NCI-H2081 treated with DMSO at 0.1 percent for 48 hours (cell line): Measurements from ENCODE around the gene TPM2.
"Not testable (repeated sequence)": the region's sequence is repeated elsewhere in the genome, so short reads cannot be mapped to it uniquely, and the experiment has no call there.

Experiments
- DNase-seq: peaks from one replicate; lab custom pipeline; 2025; lab: John Stamatoyannopoulos, UW

TPM2 gene

GRCh38 chr9:35653611-35654010, 36.1 kb downstream of the TPM2 start:
- DNase-seq: no peak

DNA sequence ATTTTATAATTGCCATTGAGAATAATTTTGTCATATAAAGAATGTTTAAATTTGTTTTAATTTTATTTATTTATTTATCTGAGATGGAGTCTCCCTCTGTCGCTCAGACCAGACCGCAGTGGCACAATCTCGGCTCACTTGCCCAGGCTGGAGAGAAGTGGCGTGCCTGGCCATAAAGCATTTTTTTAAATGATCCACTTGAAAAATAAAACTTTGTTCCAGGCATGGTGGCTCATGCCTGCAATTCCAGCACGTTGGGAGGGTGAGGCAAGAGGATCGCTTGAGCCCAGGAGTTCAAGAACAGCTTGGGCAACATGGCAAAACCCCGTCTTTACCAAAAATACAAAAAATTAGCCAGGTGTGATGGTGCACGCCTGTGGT, 36.9 kb downstream of the TPM2 start:
- no peak for DNase-seq

DNA sequence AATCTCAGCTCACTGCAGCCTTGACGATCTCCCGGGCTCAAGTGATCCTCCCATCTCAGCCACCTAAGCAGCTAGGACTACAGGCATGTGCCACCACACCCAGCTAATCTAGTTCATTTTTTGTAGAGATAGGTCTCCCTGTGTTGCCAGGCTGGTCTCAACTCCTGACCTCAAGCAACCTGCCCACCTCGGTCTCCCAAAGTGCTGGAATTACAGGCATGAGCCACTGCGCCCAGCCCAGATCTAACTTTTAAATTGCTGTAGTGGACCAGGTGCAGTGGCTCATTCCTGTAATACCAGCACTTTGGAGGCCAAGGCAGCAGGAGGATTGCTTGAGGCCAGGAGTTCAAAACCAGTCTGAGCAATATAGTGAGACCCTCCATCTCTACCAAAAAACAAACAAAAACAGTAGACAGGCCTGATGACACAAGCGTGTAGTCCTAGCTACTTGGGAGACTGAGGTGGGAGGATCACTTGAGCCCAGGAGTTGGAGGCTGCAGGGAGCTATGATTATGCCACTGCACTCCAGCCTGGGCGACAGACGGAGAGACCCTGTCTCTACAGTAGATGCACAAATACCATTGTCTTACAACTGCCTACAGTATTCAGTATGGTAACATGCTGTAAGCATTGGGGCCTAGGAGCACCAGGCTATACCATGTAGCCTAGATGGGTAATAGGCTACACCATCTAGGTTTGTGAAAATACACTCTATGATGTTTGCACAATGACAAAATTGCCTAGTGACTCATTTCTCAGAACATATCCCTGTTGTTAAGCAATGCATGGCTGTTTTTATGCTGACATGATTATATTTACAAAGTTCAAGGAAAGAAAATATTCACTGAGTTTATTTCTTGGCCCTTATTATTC, 37.5 kb downstream of the TPM2 start:
- DNase-seq: no peak

GRCh38 chr9:35650341-35651158, 39.2 kb downstream of the TPM2 start, which contains the start of gene SIT1:
Gene SIT1 (minus strand): TSS chr9:35650931. CDS start chr9:35650853, 78 bp downstream.
- DNase-seq: no peak

GRCh38 chr9:35649431-35650340, 40.0 kb downstream of the TPM2 start:
- DNase-seq: no peak

DNA sequence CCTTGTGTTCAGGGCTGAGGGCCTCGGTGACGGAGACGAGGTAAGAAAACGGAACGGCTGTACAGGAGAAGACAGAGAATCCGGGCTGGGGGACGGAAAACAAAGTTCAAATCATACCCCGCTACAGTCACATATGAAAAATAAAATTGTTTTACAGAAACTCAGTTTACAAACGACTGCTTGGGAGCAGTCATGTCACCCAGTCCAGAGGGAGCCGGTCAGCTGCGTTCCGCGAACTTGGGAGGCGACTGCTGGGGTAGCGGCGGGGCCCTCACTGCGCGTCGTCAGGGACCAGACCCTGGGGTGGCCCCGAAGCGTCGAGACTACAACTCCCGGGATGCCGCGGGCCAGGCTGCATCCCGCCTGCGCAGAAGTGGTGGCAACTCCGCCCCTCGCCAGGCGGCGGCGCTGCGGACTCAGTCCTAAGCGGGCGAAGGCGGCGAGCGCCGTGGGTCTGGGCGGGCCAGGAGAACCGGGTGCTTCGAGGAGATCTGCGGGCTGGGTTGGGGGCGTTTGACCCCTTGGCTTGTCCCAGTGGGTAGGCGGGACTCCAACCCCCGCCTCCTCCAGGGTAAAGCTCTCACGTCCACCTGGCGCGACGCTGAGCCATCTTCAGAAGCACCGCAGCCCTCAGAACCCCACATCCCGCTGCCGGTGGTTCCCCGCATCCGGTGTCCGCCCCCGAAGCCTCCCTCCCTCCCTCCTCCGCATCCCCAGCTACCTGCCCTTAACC, 43.0 kb downstream of the TPM2 start:
- peak; percentile 58 for DNase-seq

- no peak for DNase-seq
Measured at GRCh38 chr9:35646153-35646532, 43.6 kb downstream of the TPM2 start.

DNA sequence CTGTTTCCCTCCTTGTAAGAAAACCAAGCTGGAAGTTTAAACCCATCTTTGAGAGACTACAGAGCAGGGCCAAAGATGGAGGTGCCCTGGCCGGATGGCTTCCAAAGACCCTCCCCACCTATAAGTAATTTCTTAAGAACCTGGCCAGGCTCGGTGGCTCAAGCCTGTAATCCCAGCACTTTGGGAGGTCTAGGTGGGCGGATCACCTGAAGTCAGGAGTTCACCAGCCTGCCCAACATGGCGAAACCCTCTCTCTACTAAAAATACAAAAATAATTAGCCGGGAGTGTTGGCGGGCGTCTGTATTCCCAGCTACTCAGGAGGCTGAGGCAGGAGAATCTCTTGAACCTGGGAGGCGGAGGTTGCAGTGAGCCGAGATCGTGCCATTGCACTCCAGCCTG, 44.0 kb downstream of the TPM2 start:
- not testable (repeated sequence) for DNase-seq

DNA sequence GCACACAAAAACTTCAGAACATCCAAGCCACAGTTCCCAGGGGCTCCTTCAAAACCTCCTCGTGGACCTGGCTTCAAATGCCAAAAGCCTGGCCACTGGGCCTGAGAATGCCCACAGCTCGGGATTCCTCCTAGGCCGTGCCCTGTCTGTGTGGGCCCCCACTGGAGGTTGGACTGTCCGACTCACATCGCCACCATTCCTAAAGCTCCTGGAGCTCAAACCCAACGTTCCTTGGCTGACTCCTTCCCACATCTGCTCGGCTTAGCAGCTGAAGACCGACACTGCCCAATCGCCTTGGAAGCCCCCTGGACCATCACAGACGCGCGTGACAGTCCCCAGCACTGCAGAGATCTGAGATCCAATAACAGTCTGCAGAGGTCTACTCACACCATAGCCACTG, 46.7 kb downstream of the TPM2 start:
- DNase-seq: no peak

- DNase-seq: not testable (repeated sequence)
Measured at GRCh38 chr9:35641478-35641877, 48.2 kb downstream of the TPM2 start.

GRCh38 chr9:35640431-35640830, 49.3 kb downstream of the TPM2 start:
- not testable (repeated sequence) for DNase-seq

- DNase-seq: no peak
Measured at GRCh38 chr9:35639631-35640030, 50.1 kb downstream of the TPM2 start.

DNA sequence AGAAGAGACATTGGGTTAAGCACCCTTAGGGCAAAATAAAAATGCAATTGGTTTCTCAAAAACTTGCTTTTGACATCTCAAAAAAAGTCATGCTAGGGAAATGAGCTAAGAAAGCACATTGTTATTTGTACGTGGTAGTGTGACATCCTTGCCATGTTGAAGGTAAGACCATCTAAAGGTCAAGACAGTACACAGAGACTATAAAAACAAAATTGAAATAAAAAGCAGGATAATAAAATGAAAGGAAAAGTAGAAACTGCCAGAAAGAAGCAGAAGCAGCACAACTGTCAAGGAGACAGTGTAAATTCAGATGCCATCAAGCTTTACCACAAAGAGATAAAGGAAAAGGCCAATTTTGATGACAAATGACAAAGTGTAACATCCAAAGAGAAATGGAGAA, 50.5 kb downstream of the TPM2 start:
- DNase-seq: not testable (repeated sequence)

DNA sequence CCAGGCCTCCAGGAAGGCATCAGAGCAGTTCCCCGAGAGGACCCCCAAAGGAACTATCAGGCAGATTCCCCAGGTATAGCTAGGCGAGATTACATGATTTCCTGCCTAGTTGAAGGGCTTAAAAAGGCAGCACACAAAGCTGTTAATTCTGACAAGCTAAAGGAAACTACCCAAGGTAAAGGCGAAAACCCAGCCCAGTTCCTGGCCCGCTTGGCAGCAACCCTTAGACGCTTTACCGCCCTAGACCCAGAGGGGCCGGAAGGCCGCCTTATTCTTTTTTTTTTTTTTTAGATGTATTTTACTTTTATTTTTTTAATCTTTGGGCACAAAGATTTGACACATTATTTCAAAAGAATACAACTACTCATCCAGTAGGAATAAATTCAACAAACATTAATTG, 51.0 kb downstream of the TPM2 start:
- DNase-seq: not testable (repeated sequence)

GRCh38 chr9:35637427-35637955, 52.2 kb downstream of the TPM2 start:
- not testable (repeated sequence) for DNase-seq

- DNase-seq: not testable (repeated sequence)
Measured at GRCh38 chr9:35636877-35637246, 52.9 kb downstream of the TPM2 start.

DNA sequence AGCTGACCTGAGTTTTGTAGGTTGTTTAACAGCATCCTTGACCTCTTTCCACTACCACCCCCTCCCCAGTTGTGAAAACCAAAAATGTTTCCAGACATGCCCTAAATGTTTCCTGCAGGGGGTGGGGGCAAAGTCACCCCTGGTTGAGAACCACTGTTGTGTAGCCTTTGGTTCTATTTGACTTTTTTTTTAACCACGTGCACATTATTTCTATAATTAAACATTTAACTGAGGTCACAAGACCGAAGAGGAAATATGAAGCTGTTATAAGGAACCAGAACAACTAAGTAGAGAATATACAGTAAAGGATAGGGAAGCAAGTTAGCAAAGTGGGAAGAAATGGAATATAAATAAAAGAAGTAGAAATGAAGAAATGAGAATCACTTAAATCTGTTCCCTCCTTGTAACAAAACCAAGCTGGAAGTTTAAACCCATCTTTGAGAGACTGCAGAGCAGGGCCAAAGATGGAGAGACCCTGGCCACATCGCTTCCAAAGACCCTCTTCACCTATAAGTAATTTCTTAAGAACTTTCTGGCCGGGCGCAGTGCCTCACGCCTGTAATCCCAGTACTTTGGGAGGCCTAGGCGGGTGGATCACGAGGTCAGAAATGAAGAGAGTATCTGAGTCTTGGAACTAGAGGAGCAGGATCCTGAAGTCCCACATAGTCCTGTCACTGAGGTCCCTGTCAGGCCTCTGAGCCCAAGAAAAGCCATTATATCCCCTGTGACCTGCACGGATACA, 53.4 kb downstream of the TPM2 start:
- DNase-seq: no peak

GRCh38 chr9:35635730-35636129, 54.0 kb downstream of the TPM2 start:
- DNase-seq: no peak
